Neuron (in vitro differentiated cells): Measurements from ENCODE around the gene MRM1.
"Not testable (repeated sequence)": the region's sequence is repeated elsewhere in the genome, so short reads cannot be mapped to it uniquely, and the experiment has no call there.

Experiments used
- H2AFZ ChIP-seq: one replicate; pipeline ENCODE4 v1.6.1; 2013; ENCODE audit warnings: low read depth, mild to moderate bottlenecking, inconsistent platforms, low read length, moderate library complexity
- H3K27me3 ChIP-seq: one replicate; pipeline ENCODE4 v1.6.1; 2013; ENCODE audit warnings: low read length; ENCODE audit not compliant: insufficient read depth
- H3K36me3 ChIP-seq: one replicate; pipeline ENCODE4 v1.6.1; 2013; ENCODE audit warnings: low read length; ENCODE audit not compliant: insufficient read depth
- H3K4me1 ChIP-seq: one replicate; pipeline ENCODE4 v1.6.1; 2013; ENCODE audit warnings: low read length; ENCODE audit not compliant: insufficient read depth
- H3K4me3 ChIP-seq: 2 replicates; pipeline ENCODE4 v1.5.1; 2013; ENCODE audit warnings: mild to moderate bottlenecking, low read length, moderate library complexity
- H3K9me3 ChIP-seq: one replicate; pipeline ENCODE4 v1.6.1; 2013; ENCODE audit warnings: low read length

Gene MRM1

GRCh38 chr17:36593656-36594316 lies 7.6 kb upstream of the MRM1 start:
- H3K4me1 ChIP-seq, result peaks cover 23% of the 10 kb centered on the region
- H3K4me3 ChIP-seq, result no peak overlapping the region
- no peak overlapping the region for H2AFZ ChIP-seq
- no peaks in the 10 kb centered on the region for H3K27me3 ChIP-seq
- H3K9me3 ChIP-seq, result no peaks in the 10 kb centered on the region
- peaks cover 13% of the 10 kb centered on the region for H3K36me3 ChIP-seq

DNA sequence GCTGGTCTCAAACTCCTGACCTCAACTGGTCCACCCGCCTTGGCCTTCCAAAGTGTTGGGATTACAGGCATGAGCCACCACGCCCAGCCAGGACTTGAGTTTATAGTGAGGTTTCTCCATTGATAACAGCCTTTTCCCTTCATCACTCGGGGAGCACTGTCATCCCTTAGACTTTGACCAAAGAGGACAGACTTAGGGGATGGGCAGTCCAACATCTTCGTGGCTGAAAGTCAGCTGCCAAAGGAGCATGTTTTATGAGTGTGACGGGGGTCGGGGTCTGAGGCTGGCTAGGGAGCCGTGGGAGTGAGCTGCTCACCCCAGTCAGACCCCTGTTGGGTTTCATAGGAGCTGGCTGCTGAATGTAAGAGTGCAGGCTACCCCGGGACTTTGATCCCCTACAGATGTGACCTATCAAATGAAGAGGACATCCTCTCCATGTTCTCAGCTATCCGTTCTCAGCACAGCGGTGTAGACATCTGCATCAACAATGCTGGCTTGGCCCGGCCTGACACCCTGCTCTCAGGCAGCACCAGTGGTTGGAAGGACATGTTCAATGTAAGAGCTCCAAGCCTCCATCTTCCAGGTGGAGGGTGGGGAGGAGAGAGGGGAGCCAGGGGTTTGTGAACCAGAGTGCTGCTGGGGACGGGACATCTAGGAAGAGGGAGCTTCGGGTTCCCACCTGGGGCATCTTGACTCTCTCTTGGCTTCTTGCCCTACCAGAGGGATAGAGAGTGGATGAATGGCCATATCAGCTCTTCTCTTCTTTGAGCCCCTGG lies 6.6 kb upstream of the MRM1 start:
- no peak overlapping the region for H3K4me3 ChIP-seq
- H2AFZ ChIP-seq, result no peak overlapping the region
- no peaks in the 10 kb centered on the region for H3K27me3 ChIP-seq
- peaks cover 9% of the 10 kb centered on the region for H3K36me3 ChIP-seq
- no peaks in the 10 kb centered on the region for H3K9me3 ChIP-seq
- H3K4me1 ChIP-seq, result peaks cover 23% of the 10 kb centered on the region

DNA sequence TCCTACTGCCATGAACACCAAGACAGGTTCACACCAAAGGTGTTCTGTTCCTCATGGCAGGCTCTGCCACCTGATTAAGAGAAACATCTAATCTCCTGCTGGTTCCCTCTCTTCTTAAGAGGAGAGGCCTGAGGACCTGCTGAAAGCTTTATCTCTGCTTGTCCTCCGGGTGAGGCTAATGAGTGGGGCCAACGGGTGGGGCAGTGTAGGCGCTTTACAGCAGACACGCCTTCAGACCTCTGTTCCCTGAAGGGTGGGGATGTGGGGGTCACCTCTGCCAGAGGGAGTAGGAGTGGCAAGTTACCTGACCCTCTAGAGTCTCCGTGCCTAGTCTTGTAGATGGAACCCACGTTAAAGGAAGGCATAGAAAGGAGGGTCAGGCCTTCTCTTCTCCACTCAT lies 4.2 kb upstream of the MRM1 start:
- Histone ChIP-seq H3K4me1 (peaks cover 26% of the 10 kb centered on the region), H3K36me3 (peaks cover 6% of the 10 kb centered on the region), H2AFZ (no peak overlapping the region), H3K27me3 (no peaks in the 10 kb centered on the region), H3K4me3 (no peak overlapping the region), H3K9me3 (no peaks in the 10 kb centered on the region)

DNA sequence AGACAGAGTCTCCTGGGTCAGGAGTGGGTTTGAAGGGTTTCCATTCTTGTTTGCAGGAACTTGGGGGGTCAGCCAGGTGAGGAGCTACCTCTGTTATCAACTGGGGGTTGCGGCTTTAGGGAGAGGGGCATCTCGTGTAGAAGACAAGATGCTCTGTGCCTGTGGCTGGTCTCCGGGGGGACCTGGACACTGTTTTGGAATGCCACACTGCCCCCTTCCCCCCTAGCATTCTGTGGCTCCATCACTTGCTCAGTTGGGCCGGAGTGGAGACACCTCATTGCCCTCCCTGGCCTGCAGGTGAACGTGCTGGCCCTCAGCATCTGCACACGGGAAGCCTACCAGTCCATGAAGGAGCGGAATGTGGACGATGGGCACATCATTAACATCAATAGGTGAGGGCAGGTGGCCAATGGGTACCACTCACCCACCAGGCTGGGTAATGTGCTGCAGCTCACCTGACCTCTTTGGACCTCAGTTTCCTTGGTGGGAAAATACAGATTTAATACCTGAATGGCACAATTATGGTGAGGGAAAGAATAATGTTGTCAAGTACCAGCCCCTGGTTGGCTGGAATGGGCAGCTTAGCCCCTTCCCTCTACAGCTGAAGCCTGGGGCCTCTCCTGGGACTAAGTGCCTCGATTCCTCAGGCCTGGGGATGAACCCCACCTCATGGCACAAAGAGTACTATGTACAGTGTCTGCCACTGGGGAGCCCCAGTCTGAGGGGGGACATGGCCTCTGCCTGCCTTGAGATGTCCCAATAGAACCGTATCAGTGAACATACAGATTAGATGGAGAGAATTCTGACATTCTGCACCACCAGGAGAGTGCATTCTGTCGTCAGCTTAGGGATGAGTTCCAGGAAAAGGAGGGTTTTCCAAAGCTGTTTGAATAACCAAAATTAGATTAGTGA lies 3.3 kb upstream of the MRM1 start:
- H3K4me3 ChIP-seq, result no peak overlapping the region
- no peaks in the 10 kb centered on the region for H3K9me3 ChIP-seq
- H2AFZ ChIP-seq, result no peak overlapping the region
- peaks cover 6% of the 10 kb centered on the region for H3K36me3 ChIP-seq
- H3K4me1 ChIP-seq, result peaks cover 25% of the 10 kb centered on the region
- no peaks in the 10 kb centered on the region for H3K27me3 ChIP-seq

- H3K36me3 ChIP-seq, result peaks cover 6% of the 10 kb centered on the region
- no peak overlapping the region for H3K4me3 ChIP-seq
- H2AFZ ChIP-seq, result no peak overlapping the region
- no peaks in the 10 kb centered on the region for H3K27me3 ChIP-seq
- H3K4me1 ChIP-seq, result peaks cover 20% of the 10 kb centered on the region
- H3K9me3 ChIP-seq, result no peaks in the 10 kb centered on the region
These were observed 2.4 kb upstream of the MRM1 start for GRCh38 chr17:36598951-36599401.

DNA sequence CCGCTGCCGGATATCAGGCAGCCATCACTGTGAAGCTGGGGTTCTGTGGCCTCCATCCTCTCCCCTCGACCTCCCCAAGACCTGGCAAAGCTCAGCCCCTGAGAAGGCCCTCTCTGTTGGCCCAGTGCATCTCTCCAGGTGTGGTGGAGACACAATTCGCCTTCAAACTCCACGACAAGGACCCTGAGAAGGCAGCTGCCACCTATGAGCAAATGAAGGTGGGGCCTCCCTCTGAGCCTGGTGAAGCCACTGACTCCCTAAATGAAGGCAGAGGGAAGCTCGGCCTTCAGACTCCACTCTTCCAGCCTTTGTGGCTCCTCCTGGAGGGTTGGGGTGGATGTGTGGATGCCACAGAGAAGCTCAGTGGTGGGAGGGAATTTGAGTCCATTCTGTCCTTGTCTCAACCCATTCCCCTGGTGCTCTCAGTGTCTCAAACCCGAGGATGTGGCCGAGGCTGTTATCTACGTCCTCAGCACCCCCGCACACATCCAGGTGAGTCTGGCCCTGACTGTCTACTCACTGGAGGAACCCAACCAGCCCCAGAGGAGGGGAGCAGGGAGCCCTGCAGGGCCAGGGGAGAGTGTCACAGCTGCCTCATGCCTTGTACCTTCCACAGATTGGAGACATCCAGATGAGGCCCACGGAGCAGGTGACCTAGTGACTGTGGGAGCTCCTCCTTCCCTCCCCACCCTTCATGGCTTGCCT lies 1.7 kb upstream of the MRM1 start:
- no peak overlapping the region for H2AFZ ChIP-seq
- peaks cover 4% of the 10 kb centered on the region for H3K36me3 ChIP-seq
- no peaks in the 10 kb centered on the region for H3K9me3 ChIP-seq
- H3K4me3 ChIP-seq, result no peak overlapping the region
- H3K27me3 ChIP-seq, result no peaks in the 10 kb centered on the region
- peaks cover 21% of the 10 kb centered on the region for H3K4me1 ChIP-seq

GRCh38 chr17:36600465-36600864 lies 918 bp upstream of the MRM1 start:
- H3K4me1 ChIP-seq, result peaks cover 21% of the 10 kb centered on the region
- peak overlapping the region; percentile 64 for H3K4me3 ChIP-seq
- no peak overlapping the region for H2AFZ ChIP-seq
- no peaks in the 10 kb centered on the region for H3K27me3 ChIP-seq
- no peaks in the 10 kb centered on the region for H3K36me3 ChIP-seq
- no peaks in the 10 kb centered on the region for H3K9me3 ChIP-seq

GRCh38 chr17:36600936-36601302 lies 464 bp upstream of the MRM1 start:
- peak overlapping the region; percentile 49 for H2AFZ ChIP-seq
- no peaks in the 10 kb centered on the region for H3K9me3 ChIP-seq
- H3K36me3 ChIP-seq, result no peaks in the 10 kb centered on the region
- H3K4me3 ChIP-seq, result peak overlapping the region; percentile 64
- peaks cover 21% of the 10 kb centered on the region for H3K4me1 ChIP-seq
- no peaks in the 10 kb centered on the region for H3K27me3 ChIP-seq

DNA sequence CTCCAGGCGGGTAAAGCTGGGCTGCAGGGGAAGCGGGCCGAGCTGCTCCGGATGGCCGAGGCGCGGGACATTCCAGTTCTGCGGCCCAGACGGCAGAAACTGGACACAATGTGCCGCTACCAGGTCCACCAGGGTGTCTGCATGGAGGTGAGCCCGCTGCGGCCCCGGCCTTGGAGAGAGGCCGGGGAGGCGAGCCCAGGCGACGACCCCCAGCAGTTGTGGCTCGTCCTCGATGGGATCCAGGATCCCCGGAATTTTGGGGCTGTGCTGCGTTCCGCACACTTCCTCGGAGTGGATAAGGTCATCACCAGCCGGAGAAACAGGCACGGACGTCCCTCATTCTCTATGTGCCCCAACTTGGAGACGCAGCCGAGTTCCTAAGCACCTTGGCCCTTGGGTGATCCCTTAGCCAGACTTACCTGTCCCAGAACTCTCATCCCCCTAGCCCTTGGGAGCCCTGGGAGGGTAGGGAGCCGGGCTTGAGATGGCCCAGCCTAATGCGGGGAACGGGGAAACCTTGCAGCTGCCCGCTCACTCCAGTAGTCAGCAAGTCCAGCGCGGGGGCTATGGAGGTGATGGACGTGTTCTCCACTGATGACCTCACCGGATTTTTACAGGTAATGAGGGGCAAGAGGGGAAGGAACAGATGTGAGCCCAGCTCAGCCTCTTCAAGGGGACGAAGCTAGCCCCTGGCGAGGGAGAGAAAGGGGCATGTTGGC lies 806 bp downstream of the MRM1 start:
- Histone ChIP-seq H3K4me3 (peak overlapping the region; percentile 64), H2AFZ (peak overlapping the region; percentile 49), H3K9me3 (no peaks in the 10 kb centered on the region), H3K4me1 (peaks cover 21% of the 10 kb centered on the region), H3K36me3 (no peaks in the 10 kb centered on the region), H3K27me3 (no peaks in the 10 kb centered on the region)

- Histone ChIP-seq H3K4me3 (peak overlapping the region; percentile 64), H3K36me3 (no peaks in the 10 kb centered on the region), H2AFZ (no peak overlapping the region), H3K9me3 (no peaks in the 10 kb centered on the region), H3K4me1 (peaks cover 21% of the 10 kb centered on the region), H3K27me3 (no peaks in the 10 kb centered on the region)
These were observed 1.6 kb downstream of the MRM1 start for GRCh38 chr17:36602924-36603384.

GRCh38 chr17:36605028-36605427 lies 3.6 kb downstream of the MRM1 start:
- not testable (repeated sequence) for H3K27me3 ChIP-seq

DNA sequence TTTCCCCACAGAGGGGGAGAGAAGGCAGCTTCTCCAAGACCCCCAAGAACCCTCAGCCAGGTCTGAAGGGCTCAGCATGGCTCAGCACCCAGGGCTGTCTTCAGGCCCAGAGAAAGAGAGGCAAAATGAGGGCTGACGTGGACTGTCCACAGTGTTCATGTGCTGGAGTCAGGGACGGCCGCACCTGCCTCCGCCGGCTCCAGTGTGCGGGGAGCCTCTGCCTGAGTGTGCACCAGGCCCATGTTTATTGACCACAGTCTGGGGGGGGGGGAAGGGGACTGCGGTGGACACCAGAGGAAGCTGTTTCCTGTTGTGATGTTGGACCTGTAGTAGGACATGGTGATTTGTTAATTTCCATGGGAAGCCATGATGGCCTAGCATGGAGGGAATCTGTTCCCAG lies 6.9 kb downstream of the MRM1 start:
- Histone ChIP-seq H3K27me3 (no peaks in the 10 kb centered on the region), H2AFZ (no peak overlapping the region), H3K4me3 (no peak overlapping the region), H3K4me1 (peaks cover 7% of the 10 kb centered on the region), H3K36me3 (no peaks in the 10 kb centered on the region), H3K9me3 (no peaks in the 10 kb centered on the region)

More at GRCh38 chr17:36605028-36605427, 3.6 kb downstream of the MRM1 start:
- H3K36me3 ChIP-seq, H3K9me3 ChIP-seq, H3K4me3 ChIP-seq, H2AFZ ChIP-seq: not testable (repeated sequence)
- H3K4me1 ChIP-seq, result peaks cover 21% of the 10 kb centered on the region
